ENCODE measurements around the gene MACROD2.
"Not testable (repeated sequence)": the region's sequence is repeated elsewhere in the genome, so short reads cannot be mapped to it uniquely, and the experiment has no call there.

The MACROD2 gene

DNA sequence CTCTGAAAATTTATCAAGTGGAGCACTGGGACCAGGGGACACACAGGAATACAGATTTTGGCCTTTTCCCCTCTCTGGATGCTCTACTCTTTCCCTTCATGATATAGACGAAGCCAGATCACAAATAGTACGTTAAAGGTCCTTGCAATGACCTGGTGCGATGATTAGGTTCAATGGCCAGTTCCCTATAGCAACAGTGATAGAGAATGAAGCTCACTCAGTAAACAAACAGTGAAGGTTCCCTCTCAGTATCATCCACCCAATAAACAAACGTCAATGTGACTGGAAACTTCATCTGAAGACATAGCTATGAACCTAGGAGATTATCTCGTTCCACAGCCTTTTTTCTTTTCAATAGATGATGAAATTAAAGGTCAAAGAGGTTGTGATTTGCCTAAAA lies 1981.7 kb downstream of the MACROD2 start:
- DNase-seq = no peak

DNA sequence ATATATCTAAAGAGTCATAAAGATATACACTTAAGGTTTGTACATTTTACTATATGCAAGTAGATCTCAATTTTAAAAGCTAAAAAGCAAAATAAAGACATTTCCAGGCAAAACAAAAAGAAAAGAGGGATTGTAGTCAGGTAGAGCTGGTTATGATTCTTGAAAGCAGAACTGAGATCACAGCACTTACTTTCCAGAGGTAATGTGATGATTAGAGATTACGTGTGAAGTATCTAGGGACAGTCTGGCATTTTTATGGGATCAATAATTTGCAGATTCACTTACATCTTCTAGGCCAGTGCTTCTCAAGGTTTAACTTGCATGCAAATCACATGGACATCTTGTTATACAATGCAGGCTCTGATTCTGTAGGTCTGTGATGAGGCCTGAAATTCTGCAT lies 1982.4 kb downstream of the MACROD2 start:
- DNase-seq = no peak

DNA sequence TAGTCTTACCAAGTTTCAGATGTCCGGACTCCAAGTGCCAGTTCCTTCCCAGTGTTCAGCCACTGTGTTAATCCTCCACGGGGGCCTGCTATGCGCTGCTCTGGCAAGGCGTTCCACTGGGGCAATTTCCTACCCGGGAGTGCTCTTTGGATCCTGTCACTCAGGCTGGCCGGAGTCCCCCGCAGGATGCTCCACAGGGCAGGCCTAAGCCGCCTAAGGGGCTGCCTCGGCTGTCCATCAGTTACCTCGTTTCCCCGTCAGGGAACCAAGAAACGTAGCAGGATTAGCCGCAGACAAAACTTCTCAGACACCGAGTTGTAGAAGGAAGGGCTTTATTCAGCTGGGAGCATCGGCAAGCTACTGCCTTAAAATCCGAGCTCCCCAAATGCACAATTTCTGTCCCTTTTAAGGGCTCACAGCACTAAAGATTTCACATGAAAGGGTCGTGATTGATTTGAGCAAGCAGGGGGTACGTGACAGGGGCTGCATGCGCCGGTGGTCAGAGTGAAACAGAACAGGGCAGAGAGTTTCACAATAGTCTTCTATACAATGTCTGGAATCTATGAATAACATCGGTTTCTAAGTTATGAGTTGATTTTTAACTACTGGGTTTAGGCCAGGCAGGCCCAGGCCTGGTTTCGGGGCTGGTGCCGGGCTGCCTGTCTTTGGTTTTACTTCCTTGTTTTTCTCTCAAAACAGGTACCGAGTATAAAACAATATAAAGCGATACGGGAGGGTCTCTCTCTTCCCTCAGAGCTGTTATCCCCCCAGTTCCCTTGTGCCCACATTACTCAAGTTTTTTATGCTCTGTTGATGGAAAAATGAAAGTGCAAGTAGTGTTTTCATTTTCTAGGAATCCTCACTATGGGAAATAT lies 1990.4 kb downstream of the MACROD2 start:
- DNase-seq = not testable (repeated sequence)

DNA sequence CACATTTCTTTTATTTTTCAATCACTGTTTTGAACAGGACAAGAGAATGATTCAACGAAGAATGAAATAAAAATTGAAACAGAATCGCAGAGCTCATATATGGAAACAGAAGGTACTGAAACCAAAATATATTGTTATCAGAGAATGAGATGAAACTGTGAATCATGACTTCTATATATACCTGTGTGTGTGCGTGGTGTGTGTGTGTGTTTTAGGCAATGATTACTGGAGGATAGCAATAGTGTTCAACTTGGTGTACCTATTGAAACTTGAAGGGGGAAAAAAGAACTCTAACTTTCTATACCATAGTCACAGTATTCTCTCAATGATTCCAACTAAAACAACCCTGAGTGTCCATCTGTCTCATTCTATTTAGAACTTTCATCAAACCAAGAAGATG lies 1991.4 kb downstream of the MACROD2 start:
- DNase-seq = no peak

DNA sequence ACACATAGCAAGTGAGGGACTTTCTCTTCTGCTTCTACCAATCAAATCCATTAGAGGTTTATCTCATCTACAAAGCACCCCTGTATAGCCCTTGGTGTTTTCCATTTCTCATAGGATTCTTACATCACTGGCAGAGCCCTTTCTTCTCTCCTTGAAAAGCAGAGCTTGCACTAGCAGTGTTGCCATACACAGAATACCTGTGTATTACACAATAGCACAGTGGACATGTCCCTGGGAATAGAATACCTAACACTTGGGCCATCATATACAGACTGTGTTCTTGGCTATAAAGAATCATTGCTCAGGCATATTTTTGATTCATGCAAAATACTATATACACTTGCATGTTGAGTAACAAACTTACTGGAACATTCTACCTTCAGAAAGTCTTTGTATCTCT lies 1996.0 kb downstream of the MACROD2 start:
- DNase-seq = no peak

DNA sequence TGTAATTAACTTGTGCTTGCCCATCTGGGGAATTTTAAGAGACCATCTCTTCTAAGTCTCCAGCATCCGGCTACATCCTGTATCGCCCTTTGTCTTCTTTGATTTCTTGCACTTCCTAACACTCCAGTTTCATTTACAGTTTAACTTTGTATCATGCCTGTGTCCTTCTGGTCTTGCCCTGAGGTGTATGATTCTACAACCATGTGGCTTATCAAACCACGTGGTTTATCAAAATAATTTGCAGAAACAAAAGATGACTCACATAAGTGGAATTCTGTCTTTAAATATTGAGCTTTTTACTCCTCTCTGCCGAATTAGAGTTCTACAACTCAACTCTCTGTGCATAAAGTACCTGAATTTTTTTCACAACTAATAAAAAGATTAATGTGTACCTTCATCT lies 1997.2 kb downstream of the MACROD2 start:
- no peak for DNase-seq

DNA sequence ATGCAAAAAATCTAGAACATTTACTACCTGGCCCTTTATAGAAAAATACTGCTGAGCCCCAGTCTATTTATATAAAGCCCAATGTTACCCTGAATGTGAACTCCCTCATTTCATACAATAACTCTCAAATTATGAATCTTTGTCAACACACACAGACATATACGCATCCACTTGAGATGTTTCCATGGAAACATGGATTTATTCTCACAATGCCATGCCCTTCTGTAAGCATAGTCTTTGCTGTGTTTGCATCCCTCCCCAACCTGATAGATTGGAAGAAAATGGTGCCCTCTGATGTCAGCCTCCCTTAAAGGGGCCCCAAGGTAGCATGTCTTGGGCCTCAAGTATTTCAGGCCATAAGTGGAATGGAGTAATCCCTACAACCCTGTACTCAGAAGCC lies 2004.8 kb downstream of the MACROD2 start:
- no peak for DNase-seq

DNA sequence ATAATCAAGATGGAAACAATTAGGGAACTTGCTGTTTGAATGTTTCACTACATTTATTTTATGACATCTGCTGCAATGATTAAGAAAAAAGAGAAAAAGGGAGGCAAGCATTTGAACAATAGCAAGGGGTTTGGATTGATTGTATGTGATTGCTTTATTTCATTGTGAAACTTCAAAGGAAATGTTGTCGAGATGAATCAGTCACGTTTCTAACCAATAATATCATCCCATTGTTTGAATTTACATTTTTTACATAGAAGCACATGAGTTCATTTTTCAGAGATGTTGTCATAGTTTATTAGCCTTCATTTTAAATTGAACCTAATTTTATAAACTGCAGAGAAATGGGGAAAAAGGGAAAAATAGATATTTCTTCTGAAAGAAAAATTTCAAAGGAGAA lies 2006.0 kb downstream of the MACROD2 start:
- DNase-seq = no peak

DNA sequence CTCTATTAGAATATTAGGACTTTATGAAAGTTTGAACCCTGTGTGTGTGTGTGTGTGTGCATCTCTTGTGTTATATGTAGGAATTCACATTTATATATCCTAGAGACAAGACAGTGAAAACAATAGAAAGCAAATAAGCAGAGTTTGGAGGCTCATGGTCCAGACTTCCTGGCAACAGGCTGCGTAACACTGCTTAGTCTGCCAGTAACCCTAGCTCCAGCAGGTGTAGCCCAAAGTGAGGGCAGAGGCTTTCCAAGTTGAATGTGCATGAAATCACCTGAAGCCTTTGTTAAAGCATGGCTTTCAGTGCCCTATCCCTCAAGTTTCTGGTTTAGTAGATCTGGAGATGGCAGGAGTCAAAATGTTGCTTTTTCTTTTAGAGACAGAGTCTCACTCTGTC lies 2008.0 kb downstream of the MACROD2 start:
- DNase-seq = no peak

DNA sequence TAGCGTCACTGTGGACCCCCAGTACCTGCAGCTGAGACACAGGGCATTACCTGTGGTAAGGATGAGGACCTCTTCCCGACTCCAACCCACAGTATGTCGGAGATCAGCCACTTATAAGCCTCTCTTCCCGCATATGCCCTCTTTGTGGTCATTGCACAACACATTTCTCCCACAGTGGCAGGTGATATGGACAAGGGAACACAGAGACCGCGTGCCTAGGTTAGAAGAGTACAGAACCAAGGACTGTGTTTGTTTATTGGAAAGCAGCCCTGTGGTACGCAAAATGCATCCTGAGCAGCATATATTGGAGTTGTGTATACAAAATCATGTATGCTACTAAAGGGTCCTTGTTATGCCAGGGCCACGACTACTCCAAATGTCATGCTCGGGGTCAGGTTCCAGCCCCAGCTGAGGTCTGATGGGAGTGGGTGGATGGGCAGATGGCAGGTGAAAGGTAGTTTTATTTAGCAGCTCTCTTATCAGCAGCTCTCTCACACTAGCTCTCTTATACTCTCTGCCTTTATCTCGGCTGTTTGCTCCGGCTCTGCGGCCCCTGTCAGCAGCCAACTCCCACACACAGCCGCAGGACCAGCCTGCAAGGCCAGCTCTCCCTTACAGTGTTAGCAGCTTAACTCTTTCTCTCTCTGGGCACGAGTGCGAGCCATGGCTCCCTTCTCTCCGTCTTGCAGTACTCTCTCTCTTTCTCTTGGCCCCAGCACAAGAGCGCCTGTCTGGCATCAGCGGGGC lies 2009.0 kb downstream of the MACROD2 start:
- no peak for DNase-seq

DNA sequence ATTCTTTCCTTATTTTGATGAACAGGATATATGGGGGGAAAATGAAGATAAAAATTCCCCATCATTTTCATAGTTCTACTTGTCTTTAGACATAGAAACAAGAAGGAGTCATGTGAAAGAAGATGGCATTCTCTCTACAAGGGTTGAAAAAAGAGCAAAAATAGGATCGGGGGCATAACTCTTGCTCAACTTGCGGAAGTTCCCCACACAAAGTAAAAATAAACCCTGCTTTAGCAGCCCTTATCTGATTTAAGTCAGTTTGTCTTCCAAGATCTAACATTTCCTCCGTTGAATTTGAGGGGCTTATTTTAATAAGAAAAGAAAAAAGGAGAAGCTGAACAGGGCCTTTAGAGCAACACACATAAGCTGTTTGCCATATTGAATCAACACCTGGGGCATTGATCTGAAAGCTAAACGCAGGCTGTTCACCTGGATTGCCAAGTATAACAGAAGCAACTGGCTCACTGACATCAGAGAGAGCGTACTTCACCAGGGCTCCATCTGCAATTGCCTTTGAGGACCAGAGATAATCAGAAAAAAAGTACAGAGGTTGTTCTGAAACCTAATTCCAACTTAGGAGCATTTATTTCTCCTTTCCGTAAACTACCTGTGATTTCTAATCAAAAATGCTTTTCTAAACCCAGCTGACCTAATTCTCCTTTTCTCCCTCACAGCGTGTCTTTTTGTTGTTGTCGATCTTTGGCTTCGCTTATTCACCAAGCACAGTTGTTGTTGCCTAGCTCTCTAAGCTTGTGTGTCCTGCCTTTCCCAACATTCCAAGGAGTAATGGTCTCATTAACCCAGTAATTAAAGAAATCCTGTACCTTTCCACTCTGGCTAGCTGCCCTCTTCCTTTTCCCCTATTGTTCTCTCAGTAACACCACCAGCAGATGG lies 2010.0 kb downstream of the MACROD2 start:
- DNase-seq = no peak

DNA sequence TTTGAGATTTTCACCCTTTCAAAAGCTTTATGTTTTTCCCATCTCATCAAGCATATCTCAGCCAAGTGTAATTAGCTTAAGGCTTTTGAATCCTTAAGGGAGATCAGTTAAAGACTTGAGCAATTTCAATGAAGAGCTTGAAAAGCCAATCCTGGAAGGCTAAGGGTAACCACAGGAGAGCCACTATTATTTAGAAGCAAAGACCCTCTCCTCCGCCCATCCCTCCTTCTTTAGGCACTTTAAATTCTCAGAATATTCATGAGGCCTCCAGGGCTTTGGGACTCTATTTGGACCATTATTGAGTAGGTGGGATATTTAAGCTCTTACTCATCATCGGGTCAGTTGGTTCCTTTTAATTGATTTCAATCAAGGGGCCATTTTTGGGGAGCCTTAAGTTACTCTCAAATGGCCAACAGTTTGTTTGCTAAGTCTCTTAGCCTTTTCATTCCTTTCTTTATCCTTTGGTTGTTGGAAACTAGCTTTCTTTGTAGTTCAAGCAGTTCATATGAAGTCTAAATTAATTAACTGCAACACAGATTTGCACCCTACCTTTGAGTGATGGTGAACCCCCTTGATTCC lies 2010.7 kb downstream of the MACROD2 start:
- no peak for DNase-seq

DNA sequence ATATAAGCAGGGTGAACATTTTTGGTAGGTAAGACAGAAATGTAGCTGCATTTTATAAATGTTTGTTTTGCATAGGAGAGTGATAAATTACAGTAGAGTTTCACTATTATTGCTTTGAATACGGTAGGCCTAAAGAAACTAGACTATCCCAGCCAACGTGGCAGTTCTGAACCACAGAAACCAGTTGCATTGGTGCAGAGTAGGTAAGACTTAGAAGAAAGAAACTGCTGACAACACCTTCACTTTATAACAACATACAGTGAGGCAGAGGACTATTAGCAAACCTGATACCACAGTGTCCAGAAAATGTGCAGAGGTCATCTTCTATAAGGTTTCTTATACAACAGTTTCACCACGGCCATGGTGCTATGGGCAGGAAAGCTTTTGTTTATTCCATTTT lies 2011.8 kb downstream of the MACROD2 start:
- no peak for DNase-seq

DNA sequence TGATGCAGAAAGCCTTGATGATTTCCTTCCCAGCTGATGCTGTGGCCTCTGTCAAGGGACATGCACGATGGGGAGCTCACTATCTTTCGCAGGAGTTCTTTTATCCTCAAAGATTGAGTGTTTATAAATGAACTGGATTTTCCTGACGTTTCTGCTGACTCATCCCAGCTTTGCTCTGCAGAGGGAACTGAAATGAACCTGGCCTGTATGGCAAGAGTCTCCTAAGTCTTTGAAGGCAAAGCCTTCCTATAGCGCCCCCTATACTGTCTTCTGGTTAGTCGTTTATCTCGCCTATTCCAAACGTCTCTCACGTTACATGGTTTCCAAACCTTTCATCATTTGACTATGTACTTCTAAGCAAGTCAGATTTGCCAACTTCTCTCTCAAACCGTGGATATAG lies 2012.6 kb downstream of the MACROD2 start:
- DNase-seq = no peak

DNA sequence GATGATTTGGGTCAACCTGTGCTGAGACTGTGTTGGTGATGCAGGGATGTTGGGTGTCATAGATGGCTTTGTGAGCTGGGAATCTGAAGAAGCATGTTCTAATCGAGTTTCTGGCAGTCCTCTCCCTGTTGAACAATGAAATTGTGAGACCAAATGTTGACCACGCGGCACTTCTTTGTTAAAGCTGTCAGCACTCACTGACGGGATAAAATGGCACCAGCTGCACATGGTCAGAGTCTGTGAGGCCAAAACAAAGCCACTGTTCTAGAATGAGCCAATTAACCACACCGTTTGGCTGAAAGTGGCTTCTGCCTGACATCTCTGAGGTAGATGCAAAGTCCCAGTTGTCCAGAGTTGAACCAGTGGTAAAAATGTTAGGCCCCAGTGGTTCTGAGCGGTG lies 2015.7 kb downstream of the MACROD2 start:
- no peak for DNase-seq

DNA sequence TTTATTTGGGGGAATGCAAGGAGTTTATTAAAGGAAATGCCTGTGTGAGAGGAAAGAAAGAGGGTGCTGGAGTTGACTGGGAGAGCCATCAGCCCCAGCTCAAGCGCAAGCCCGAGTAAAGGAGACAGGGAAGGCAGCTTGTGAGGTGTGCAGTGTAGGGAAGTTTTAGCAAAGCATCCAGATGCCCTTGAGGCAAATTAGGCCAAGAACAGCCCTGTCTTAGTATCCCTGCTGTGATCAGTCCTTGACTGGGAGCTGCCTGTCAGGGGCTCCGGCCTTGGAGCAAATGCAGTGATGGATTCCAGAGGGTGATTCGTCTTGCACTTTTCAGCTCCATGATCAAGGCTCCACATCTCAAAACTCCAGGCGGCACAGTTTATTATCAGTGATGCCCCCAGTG lies 2016.2 kb downstream of the MACROD2 start:
- no peak for DNase-seq

DNA sequence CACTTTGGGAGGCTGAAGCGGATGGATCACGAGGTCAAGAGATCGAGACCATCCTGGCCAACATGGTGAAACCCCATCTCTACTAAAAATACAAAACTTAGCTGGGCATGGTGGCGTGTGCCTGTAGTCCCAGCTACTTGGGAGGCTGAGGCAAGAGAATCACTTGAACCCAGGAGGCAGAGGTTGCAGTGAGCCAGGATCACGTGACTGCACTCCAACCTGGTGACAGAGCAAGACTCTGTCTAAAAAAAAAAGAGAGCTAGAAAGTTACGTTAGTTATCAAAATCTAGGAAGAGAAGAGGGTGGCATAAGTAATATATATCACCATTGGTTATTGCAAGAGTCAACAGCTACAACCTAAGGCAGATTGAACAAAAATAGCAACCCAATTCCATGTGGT lies 2017.6 kb downstream of the MACROD2 start:
- not testable (repeated sequence) for DNase-seq

DNA sequence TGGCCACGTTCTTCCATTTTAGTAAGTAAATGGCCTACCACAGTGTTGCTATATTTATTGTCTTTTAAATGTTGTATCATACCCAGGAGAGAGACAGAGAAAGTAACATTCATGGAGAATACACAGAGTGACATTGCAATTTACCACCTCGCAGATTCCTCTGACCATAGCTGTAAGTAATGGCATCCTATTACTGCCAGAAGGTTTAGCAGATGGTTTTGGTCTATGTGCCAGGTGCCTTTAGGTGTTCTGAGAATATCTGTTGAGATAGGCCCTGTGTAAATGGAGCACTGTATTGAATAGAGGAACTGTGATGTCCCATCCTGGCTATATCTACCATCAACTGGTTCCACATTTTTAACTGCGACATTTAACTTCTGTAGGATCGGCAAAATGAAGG lies 2018.3 kb downstream of the MACROD2 start:
- DNase-seq = no peak

DNA sequence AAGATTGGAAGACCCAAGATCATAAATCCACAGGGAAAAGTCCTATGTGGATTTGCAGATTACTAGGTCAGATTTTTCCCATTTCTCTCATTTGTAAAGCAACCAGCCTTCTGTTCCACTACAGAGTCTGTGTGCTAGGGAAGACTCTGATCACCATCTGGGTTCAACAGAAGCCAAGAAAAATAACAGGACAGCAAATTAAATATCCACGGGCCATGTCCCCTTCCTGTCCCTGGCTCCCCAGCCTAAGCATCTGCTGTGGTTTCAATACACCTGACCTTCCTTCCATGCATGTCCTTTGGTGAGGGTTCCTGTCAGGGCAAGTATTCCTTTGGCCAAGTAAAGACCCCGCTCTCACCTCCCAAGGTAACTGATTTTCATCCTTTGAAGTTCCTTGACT lies 2019.1 kb downstream of the MACROD2 start:
- no peak for DNase-seq

DNA sequence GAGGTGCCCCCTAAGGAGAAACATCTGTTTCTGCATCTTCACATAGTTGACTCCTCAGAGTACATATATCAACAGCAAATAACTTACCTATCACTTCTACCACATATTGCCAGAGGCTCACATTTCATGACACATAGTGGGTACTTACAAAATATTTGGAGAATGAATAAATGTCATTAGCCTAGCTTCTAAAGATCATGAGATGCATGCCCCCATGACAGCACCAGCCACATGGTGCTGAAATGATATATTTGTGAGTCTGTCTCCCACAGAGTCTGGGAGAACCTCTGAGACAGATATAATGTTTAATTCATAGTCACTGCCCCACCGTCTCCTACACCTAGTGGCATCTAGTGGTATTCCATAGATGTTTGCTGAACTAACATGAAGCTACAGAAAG lies 2022.3 kb downstream of the MACROD2 start:
- no peak for DNase-seq

DNA sequence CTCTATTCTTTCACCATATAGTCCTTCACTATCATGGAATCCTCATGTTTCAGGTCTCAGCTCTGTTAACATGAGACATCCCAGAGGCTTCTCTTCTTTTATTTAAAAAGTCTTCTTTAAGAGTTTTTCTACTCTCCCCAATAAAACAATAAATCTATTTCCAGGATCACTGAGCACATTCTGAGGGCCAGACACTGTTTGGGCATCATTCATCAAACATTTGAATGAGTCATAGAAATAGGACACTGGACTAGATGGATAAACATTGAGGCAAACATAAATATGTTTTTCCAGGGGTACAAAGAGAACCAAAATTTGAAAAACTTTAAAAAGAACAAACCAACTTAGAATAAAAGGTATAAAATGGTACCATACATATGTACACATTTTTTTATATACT lies 2023.6 kb downstream of the MACROD2 start:
- DNase-seq = no peak

DNA sequence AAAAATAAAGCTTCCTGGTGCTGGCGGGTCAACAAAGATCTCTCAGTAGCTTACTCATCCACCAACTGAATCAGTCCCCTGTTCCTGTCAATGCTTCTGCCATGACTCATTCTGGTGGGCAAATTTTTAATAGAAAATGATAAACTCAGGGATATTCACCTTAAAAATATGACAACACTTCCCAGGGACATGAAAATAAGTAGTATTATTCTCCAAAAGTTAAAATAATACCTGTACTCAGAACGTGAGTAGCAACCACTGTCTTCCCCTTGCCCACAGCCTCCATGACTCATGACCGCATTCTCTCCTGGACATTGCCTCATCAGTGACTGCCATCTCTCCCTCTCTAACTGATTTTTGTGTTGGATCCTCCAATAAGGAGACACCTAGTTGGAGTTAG lies 2025.7 kb downstream of the MACROD2 start:
- no peak for DNase-seq

DNA sequence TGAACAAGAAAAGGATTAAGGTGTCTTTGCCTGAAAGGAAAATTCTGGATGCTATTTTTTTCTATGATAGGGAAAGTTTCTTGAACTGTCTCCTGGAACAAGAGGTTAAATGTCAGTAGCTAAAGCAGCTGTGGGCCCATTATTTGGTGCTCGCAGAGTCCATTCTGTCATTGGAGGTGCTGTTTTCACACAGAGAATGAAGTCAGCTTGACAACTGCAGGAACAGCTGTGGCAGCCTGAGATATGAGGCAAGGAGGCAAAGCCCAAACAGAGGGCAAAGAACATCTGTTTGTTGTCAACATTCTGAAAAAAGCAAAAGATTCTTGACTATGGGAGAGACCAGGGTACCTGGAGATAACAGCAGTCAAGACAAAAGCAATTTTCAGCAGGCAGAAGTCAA lies 2029.8 kb downstream of the MACROD2 start:
- no peak for DNase-seq

Measured in midbrain (tissue), 1 donor.